Mucosa of stomach (tissue), 1 donor: Measurements from ENCODE around the gene MAD1L1.

Source experiments
- H3K27me3 ChIP-seq: one replicate; pipeline ENCODE4 v1.7.0; 2013; ENCODE audit warnings: mild to moderate bottlenecking, low read length; ENCODE audit not compliant: control insufficient read depth, insufficient read depth
- H3K36me3 ChIP-seq: one replicate; pipeline ENCODE4 v1.7.0; 2013; ENCODE audit warnings: low read length; ENCODE audit not compliant: control insufficient read depth, insufficient read depth
- H3K4me1 ChIP-seq: one replicate; pipeline ENCODE4 v1.7.0; 2013; ENCODE audit warnings: mild to moderate bottlenecking, low read length; ENCODE audit not compliant: control insufficient read depth, insufficient read depth
- H3K4me3 ChIP-seq: one replicate; pipeline ENCODE4 v1.7.0; 2013; ENCODE audit warnings: low read length
- H3K9ac ChIP-seq: one replicate; pipeline ENCODE4 v1.7.0; 2013; ENCODE audit warnings: mild to moderate bottlenecking, low read length, moderate library complexity
- H3K9me3 ChIP-seq: one replicate; pipeline ENCODE4 v1.7.0; 2013; ENCODE audit warnings: mild to moderate bottlenecking, low read length, moderate library complexity; ENCODE audit not compliant: control insufficient read depth
- donor health status: Pancreatic carcinoma.

Gene MAD1L1

DNA sequence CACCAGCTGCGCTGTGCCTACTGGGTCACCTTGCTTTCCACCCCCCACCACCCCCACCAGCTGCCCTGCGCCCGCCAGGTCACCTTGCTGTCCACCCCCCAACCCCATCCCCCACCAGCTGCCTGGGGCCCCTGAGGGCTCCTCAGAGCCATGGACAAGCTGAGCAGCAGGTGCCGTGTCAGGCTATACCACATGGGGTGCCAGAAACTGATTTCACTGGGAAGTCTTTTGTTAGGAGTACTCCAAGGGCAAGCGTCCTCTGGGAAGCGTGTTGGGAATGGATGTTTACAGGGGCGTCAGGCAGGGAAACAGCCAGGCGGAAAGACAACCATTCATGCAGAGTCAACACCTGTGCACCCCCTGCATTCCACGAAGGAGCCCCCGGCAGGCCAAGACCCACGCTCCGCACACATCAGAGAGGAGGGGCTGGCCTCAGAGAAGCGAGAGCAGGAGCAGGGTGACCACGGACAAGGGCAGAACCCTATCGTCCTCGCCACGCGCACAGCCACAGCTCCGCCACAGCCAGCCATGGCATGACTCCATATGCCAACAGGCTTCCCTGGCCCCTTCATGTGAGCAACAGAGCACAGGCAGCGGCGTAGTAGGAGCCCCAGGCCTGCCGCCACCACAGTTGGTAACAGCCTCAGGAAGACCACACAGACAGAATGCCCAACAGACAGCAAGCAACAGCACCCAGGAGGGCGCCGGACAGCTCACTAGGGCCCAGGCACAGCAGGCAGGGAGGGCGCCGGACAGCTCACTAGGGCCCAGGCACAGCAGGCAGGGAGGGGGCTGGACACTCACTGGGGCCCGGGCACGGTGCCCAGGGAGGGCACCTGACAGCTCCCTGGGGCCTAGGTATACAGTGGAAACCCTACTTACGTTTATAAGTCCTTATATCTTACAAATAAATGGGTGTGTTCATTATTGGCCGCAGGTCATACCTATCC, 180.8 kb downstream of the MAD1L1 start:
- Histone ChIP-seq H3K4me1 (peaks cover 12% of the 10 kb centered on the region), H3K9me3 (no peaks in the 10 kb centered on the region), H3K4me3 (no peak overlapping the region), H3K27me3 (no peaks in the 10 kb centered on the region), H3K9ac (no peak overlapping the region), H3K36me3 (no peaks in the 10 kb centered on the region)

- peaks cover 12% of the 10 kb centered on the region for H3K4me1 ChIP-seq
- no peaks in the 10 kb centered on the region for H3K9me3 ChIP-seq
- no peaks in the 10 kb centered on the region for H3K36me3 ChIP-seq
- no peaks in the 10 kb centered on the region for H3K27me3 ChIP-seq
- no peak overlapping the region for H3K4me3 ChIP-seq
- H3K9ac ChIP-seq = no peak overlapping the region
These were observed 182.3 kb downstream of the MAD1L1 start for GRCh38 chr7:2050511-2050866.

GRCh38 chr7:2049782-2050510, 182.8 kb downstream of the MAD1L1 start:
- no peaks in the 10 kb centered on the region for H3K27me3 ChIP-seq
- H3K9me3 ChIP-seq = no peaks in the 10 kb centered on the region
- no peak overlapping the region for H3K9ac ChIP-seq
- peaks cover 12% of the 10 kb centered on the region for H3K4me1 ChIP-seq
- no peaks in the 10 kb centered on the region for H3K36me3 ChIP-seq
- no peak overlapping the region for H3K4me3 ChIP-seq

DNA sequence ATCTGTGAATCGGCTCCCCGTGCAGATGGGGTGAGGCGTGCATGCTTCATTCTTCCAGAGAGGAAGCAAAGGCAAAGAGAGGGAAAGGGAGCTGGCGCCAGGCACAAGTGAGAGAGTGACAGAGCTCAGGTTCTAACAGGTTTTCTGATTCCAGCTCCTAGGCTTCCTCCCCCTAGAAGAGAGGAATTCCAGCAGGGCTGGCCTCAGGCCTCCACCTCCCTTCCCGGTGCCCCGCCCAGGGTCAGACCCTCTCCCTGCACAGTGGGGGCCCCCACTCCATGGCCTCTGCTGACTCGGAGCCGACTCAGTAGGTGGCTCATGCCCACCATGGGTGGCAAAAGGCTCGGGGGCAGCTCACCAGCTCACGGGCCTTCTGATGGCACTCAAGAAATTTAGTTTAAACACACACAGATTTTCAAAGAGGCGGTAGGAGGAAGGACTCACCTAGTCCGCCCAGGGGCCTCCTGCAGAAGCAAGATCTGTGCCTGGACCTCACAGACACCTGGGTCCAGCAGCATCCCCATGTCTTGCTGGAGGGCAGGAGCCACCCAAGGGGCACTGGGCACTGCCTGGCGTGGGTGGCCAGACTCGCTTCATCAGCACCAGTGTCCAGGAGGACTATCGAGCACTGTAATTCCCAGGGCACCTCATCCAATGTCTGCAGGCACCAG, 183.5 kb downstream of the MAD1L1 start:
- no peak overlapping the region for H3K9ac ChIP-seq
- no peaks in the 10 kb centered on the region for H3K27me3 ChIP-seq
- peaks cover 12% of the 10 kb centered on the region for H3K4me1 ChIP-seq
- no peaks in the 10 kb centered on the region for H3K36me3 ChIP-seq
- H3K4me3 ChIP-seq = no peak overlapping the region
- H3K9me3 ChIP-seq = no peaks in the 10 kb centered on the region

- Histone ChIP-seq H3K9ac (no peak overlapping the region), H3K9me3 (no peaks in the 10 kb centered on the region), H3K4me3 (no peak overlapping the region), H3K4me1 (peaks cover 12% of the 10 kb centered on the region), H3K27me3 (no peaks in the 10 kb centered on the region), H3K36me3 (no peaks in the 10 kb centered on the region)
These were observed 184.2 kb downstream of the MAD1L1 start for GRCh38 chr7:2048531-2048930.

- Histone ChIP-seq H3K9ac (no peak overlapping the region), H3K27me3 (no peaks in the 10 kb centered on the region), H3K36me3 (no peaks in the 10 kb centered on the region)
These were observed 184.7 kb downstream of the MAD1L1 start for GRCh38 chr7:2048006-2048405.

GRCh38 chr7:2046581-2047565, 185.9 kb downstream of the MAD1L1 start:
- Histone ChIP-seq H3K9ac (no peak overlapping the region), H3K9me3 (no peaks in the 10 kb centered on the region), H3K27me3 (no peaks in the 10 kb centered on the region), H3K36me3 (no peaks in the 10 kb centered on the region), H3K4me1 (peaks cover under 1% of the 10 kb centered on the region), H3K4me3 (no peak overlapping the region)

More at GRCh38 chr7:2048006-2048405, 184.7 kb downstream of the MAD1L1 start:
- Histone ChIP-seq H3K4me3 (no peak overlapping the region), H3K9me3 (no peaks in the 10 kb centered on the region), H3K4me1 (peaks cover 11% of the 10 kb centered on the region)

DNA sequence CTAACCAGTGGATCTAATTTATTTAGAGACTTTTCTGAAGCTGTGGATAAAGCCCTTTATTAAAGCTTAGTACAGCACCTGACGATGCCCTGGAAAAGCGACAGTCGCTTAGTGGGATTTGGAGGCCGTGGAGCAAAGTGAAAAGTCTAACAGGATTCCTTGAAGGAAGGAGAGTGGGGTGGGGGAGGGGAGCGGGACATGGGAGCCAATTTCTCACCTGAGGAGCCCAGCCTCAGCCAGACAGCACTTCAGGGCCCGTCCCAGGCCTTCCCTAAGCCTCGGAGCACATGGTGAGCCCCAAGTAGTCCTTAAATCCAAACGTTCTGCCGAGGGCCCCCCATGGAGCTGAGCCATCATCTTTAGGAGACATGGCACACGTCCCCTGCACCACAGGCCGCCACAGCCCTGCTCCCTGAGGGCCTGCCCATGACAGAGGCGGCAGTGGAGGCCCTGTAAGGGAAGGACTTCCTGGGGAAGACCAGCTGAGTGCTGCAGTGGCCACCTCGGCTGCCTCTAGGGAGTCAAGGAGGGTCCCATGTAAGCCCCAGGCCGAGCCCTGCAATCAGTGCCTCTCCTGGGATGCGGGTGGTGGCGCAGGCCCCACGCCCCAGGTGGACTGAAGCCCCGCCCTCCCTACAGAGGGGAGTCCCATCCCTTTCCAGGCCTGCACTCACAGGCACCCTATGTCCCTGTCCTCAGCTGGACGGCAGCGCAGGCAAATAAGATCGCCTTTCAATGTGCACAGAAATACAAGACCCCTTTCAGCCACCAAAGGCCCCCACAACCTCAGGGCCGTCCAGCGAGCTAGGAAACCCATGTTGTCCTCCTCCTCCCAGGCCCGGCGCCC, 187.0 kb downstream of the MAD1L1 start:
- no peak overlapping the region for H3K4me3 ChIP-seq
- H3K4me1 ChIP-seq = no peaks in the 10 kb centered on the region
- no peaks in the 10 kb centered on the region for H3K36me3 ChIP-seq
- H3K9me3 ChIP-seq = no peaks in the 10 kb centered on the region
- H3K9ac ChIP-seq = no peak overlapping the region
- no peaks in the 10 kb centered on the region for H3K27me3 ChIP-seq

- no peak overlapping the region for H3K4me3 ChIP-seq
- H3K27me3 ChIP-seq = no peaks in the 10 kb centered on the region
- H3K36me3 ChIP-seq = no peaks in the 10 kb centered on the region
- H3K4me1 ChIP-seq = no peaks in the 10 kb centered on the region
- no peak overlapping the region for H3K9ac ChIP-seq
- H3K9me3 ChIP-seq = no peaks in the 10 kb centered on the region
These were observed 187.8 kb downstream of the MAD1L1 start for GRCh38 chr7:2044883-2045471.

DNA sequence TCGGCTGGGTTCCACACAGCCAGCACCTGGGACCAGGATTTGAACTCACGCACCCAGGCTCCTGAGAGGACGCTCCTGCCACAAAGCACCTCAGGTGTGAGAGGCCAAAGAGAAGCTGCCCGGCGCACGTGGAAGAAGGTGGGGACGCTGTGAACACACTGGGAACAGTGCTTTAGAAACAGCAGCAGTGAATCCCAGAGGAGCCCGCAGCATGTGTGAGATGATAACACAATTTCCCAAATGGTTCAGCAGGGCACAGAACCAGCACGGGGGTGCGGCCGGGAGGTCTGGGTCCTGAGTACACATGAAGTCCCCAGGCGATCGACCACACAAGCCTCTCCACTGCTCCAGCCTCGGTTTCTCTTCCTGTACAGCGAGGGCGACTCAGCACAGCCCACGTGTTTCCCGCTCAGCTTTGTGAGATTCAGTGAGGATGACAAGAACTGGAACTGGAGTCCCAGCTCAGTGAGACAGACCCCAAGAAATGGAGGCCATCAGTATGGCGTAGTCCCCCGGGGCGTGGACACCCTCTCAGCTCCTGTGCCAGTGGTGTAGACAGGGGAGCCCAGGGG, 188.3 kb downstream of the MAD1L1 start:
- Histone ChIP-seq H3K36me3 (no peaks in the 10 kb centered on the region), H3K4me3 (no peak overlapping the region), H3K27me3 (no peaks in the 10 kb centered on the region), H3K9me3 (no peaks in the 10 kb centered on the region), H3K9ac (no peak overlapping the region), H3K4me1 (no peaks in the 10 kb centered on the region)
